ENCODE data around the gene CADPS2.

DNA sequence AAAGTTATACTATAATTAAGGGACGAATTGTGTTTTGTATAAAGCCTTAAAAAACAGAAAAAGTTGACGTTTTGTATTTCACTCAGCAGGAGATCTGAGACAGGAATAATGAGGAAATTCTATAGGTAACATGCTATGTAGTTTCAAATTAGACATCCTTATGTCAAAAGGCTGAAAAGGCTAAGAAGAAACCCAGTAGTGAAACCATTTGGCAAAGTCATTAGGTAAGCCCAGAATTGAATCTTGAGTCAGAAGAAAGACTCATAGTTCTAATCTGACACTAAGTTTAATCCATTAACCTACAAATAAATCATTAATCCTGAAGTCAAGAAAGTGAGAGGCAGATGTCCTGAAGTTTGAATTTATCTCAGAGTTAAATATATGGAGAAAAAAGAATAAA lies 266.6 kb downstream of the CADPS2 start:
- TF ChIP-seq, protein P1, sequence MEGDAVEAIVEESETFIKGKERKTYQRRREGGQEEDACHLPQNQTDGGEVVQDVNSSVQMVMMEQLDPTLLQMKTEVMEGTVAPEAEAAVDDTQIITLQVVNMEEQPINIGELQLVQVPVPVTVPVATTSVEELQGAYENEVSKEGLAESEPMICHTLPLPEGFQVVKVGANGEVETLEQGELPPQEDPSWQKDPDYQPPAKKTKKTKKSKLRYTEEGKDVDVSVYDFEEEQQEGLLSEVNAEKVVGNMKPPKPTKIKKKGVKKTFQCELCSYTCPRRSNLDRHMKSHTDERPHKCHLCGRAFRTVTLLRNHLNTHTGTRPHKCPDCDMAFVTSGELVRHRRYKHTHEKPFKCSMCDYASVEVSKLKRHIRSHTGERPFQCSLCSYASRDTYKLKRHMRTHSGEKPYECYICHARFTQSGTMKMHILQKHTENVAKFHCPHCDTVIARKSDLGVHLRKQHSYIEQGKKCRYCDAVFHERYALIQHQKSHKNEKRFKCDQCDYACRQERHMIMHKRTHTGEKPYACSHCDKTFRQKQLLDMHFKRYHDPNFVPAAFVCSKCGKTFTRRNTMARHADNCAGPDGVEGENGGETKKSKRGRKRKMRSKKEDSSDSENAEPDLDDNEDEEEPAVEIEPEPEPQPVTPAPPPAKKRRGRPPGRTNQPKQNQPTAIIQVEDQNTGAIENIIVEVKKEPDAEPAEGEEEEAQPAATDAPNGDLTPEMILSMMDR (conservative IDR thresholded peaks at IDR 0.05 in 1 of 2, IDR thresholded peaks at IDR 0.05 in 1 of 2; ENCODE audit: low read depth in 1 of 2, low read length in 2 of 2) = no peak
- TF ChIP-seq EZH2 (IDR thresholded peaks at IDR 0.05; ENCODE audit: low read length, missing control alignments) = no peak
